ENCODE measurements around the gene KIAA1958. TPM values are rescaled to one million over a fixed set of nuclear protein-coding genes. Genes with fewer than 3 reads are reported as not detected.

Gene KIAA1958
- total RNA-seq, 1 donor from 2014 or later: 12.0 TPM

GRCh38 chr9:112680731-112681402, 194.2 kb downstream of the KIAA1958 start:
- H3K9ac ChIP-seq (ENCODE audit: low read length): no peak overlapping the region

GRCh38 chr9:112689161-112689740, 202.6 kb downstream of the KIAA1958 start:
- no peak for FAIRE-seq
- H3K27ac Mint-ChIP-seq (ENCODE audit: unreplicated experiment): no peak overlapping the region
- peaks cover 29% of the 10 kb centered on the region for H3K36me3 Mint-ChIP-seq (ENCODE audit: low read depth, unreplicated experiment)

More at GRCh38 chr9:112680731-112681402, 194.2 kb downstream of the KIAA1958 start:
- no peak for DNase-seq (ENCODE audit: low read depth)
- Histone ChIP-seq H4K20me1 (ENCODE audit: insufficient read depth, low read length) (no peaks in the 10 kb centered on the region), H2AFZ (ENCODE audit: low read depth, low read length) (no peak overlapping the region), H3K27ac (ENCODE audit: low read depth, low read length) (no peak overlapping the region), H3K36me3 (ENCODE audit: insufficient read depth, low read length) (no peaks in the 10 kb centered on the region), H3K4me2 (ENCODE audit: low read length) (no peak overlapping the region), H3K27me3 (ENCODE audit: insufficient read depth, low read length) (no peaks in the 10 kb centered on the region), H3K79me2 (ENCODE audit: insufficient read depth, low read length) (no peaks in the 10 kb centered on the region), H3K4me1 (ENCODE audit: insufficient read depth, low read length) (no peaks in the 10 kb centered on the region), H3K4me3 (ENCODE audit: insufficient read depth, low read depth, low read length) (no peak overlapping the region), H3K9me3 (ENCODE audit: insufficient read depth, low read depth, low read length) (no peaks in the 10 kb centered on the region)
- peaks cover 17% of the 10 kb centered on the region for H3K36me3 Mint-ChIP-seq (ENCODE audit: low read depth, unreplicated experiment)
- H3K27me3 Mint-ChIP-seq (ENCODE audit: low read depth, unreplicated experiment): no peaks in the 10 kb centered on the region
- no peak overlapping the region for H3K27ac Mint-ChIP-seq (ENCODE audit: unreplicated experiment)
- peaks cover 8% of the 10 kb centered on the region for H3K9me3 Mint-ChIP-seq (ENCODE audit: unreplicated experiment)
- TF ChIP-seq EZH2 (IDR thresholded peaks at IDR 0.05; ENCODE audit: insufficient read depth, low read length) (no peak), CTCF (IDR thresholded peaks at IDR 0.05; ENCODE audit: insufficient read depth, low read depth, low read length) (no peak)
- H3K4me3 Mint-ChIP-seq (ENCODE audit: unreplicated experiment): no peak overlapping the region
- no peak for FAIRE-seq
- H3K4me1 Mint-ChIP-seq (ENCODE audit: low read depth, unreplicated experiment): peaks cover 5% of the 10 kb centered on the region

More at GRCh38 chr9:112689161-112689740, 202.6 kb downstream of the KIAA1958 start:
- H3K9me3 ChIP-seq (ENCODE audit: insufficient read depth, low read depth, low read length): no peaks in the 10 kb centered on the region
- no peak overlapping the region for H3K4me2 ChIP-seq (ENCODE audit: low read length)
- no peak overlapping the region for H2AFZ ChIP-seq (ENCODE audit: low read depth, low read length)
- Mint-ChIP-seq H3K9me3 (ENCODE audit: unreplicated experiment) (no peaks in the 10 kb centered on the region), H3K4me3 (ENCODE audit: unreplicated experiment) (no peak overlapping the region), H3K27me3 (ENCODE audit: low read depth, unreplicated experiment) (no peaks in the 10 kb centered on the region), H3K4me1 (ENCODE audit: low read depth, unreplicated experiment) (no peaks in the 10 kb centered on the region)
- TF ChIP-seq CTCF (IDR thresholded peaks at IDR 0.05; ENCODE audit: insufficient read depth, low read depth, low read length) (no peak), EZH2 (IDR thresholded peaks at IDR 0.05; ENCODE audit: insufficient read depth, low read length) (no peak)
- H3K4me3 ChIP-seq (ENCODE audit: insufficient read depth, low read depth, low read length): no peak overlapping the region
- no peaks in the 10 kb centered on the region for H3K4me1 ChIP-seq (ENCODE audit: insufficient read depth, low read length)
- DNase-seq (ENCODE audit: low read depth): no peak
- H3K27ac ChIP-seq (ENCODE audit: low read depth, low read length): no peak overlapping the region
- H4K20me1 ChIP-seq (ENCODE audit: insufficient read depth, low read length): no peaks in the 10 kb centered on the region
- H3K79me2 ChIP-seq (ENCODE audit: insufficient read depth, low read length): no peaks in the 10 kb centered on the region
- H3K36me3 ChIP-seq (ENCODE audit: insufficient read depth, low read length): peaks cover 10% of the 10 kb centered on the region
- H3K9ac ChIP-seq (ENCODE audit: low read length): no peak overlapping the region
- no peaks in the 10 kb centered on the region for H3K27me3 ChIP-seq (ENCODE audit: insufficient read depth, low read length)

All from astrocyte (in vitro differentiated cells and primary cell).